Gastroesophageal sphincter (tissue), 3 donors: Measurements from ENCODE around the gene SLC25A44.

Source experiments
- CTCF ChIP-seq, 4 experiments: fragments of 200-600 bp in 2 of 4; fragments of 450-650 bp in 2 of 4; sonication (generic) in 1 of 4; IDR thresholded peaks; one replicate each; pipeline ENCODE4 v1.5.1; 2017 to 2019; ENCODE audit warnings: antibody characterized with exemption in 4 of 4, mild to moderate bottlenecking in 2 of 4, moderate library complexity in 2 of 4
- POLR2AphosphoS5 ChIP-seq: sonication (generic); formaldehyde crosslinking; IDR thresholded peaks from one replicate; pipeline ENCODE4 v1.6.1; 2017; ENCODE audit warnings: antibody characterized with exemption

- TF ChIP-seq CTCF (IDR thresholded peaks at IDR 0.05) (no peak), POLR2AphosphoS5 (no peak)
Observed at GRCh38 chr1:156193208-156193487, 756 bp upstream of the SLC25A44 start.
